Thoracic aorta (tissue), 2 donors: ENCODE measurements around the gene ACTG1. TPM values are rescaled to one million over a fixed set of nuclear protein-coding genes. Genes with fewer than 3 reads are reported as not detected.

ENCODE experiments used
- total RNA-seq, 2 donors: library from RNA; depleted of rRNA; stranded (reverse); fragments of >200 nt; gene quantifications; one replicate each; pipeline versions ENCODE4 v1.1.0 to v1.2.3, GENCODE V29; 2016

Gene ACTG1
- total RNA-seq, 2 donors from 2014 or later: 4,421 to 4,935 TPM

Other genes with a start within 250 kb of the ACTG1 start
- gene SLC38A10, start 217.5 kb downstream of the ACTG1 start, total RNA-seq: 100 to 1,000 TPM in 1 of 2 donors, 10 to 100 TPM in 1; 83.0 to 129 TPM
- 10 to 100 TPM; 41.2 to 69.6 TPM for gene BAHCC1, start 117.3 kb downstream of the ACTG1 start, total RNA-seq
- 1 to 10 TPM; 4.2 to 9.2 TPM for gene FSCN2, start 15.6 kb upstream of the ACTG1 start, total RNA-seq
- 10 to 100 TPM; 43.2 to 57.9 TPM for gene FAAP100, start 39.6 kb upstream of the ACTG1 start, total RNA-seq
- 100 to 1,000 TPM in 1 of 2 donors, 10 to 100 TPM in 1; 77.3 to 105 TPM for gene NPLOC4, start 124.3 kb upstream of the ACTG1 start, total RNA-seq
- gene TSPAN10, start 124.4 kb upstream of the ACTG1 start, total RNA-seq: under 1 TPM in 1 of 2 donors, not detected in 1; 0.27 TPM
- not detected for gene PDE6G, start 143.7 kb upstream of the ACTG1 start, total RNA-seq
- 10 to 100 TPM; 13.7 to 33.6 TPM for gene OXLD1, start 153.8 kb upstream of the ACTG1 start, total RNA-seq
- 10 to 100 TPM in 1 of 2 donors, 1 to 10 TPM in 1; 7.3 to 10.8 TPM for gene CCDC137, start 153.9 kb upstream of the ACTG1 start, total RNA-seq
- gene ARL16, start 171.0 kb upstream of the ACTG1 start, total RNA-seq: 10 to 100 TPM; 34.4 to 40.7 TPM
- gene HGS, start 171.2 kb upstream of the ACTG1 start, total RNA-seq: 100 to 1,000 TPM in 1 of 2 donors, 10 to 100 TPM in 1; 93.8 to 108 TPM
- 10 to 100 TPM; 19.8 to 33.4 TPM for gene MRPL12, start 190.6 kb upstream of the ACTG1 start, total RNA-seq
- gene SLC25A10, start 199.5 kb upstream of the ACTG1 start, total RNA-seq: 1 to 10 TPM; 2.2 to 4.7 TPM